WTC11 (cell line): ENCODE data around the gene TEX35. TPM values are rescaled to one million over a fixed set of nuclear protein-coding genes. Genes with fewer than 3 reads are reported as not detected.
A peak's percentile ranks its signal among the peaks of the same experiment; 100 is the strongest.

Source experiments
- ATAC-seq: fragments of 200-7000 bp; cut with Tn5 transposase; 2 replicates; pipeline ENCODE4 v1.10.0; 2021; ENCODE audit warnings: mild to moderate bottlenecking, moderate library complexity
- CTCF ChIA-PET: fragments of 300-600 bp; sonication (Branson Sonifier 250); formaldehyde crosslinking; loops from one replicate; lab custom pipeline; 2021; ENCODE audit warnings: antibody characterized with exemption; lab: Charles Lee
- POLR2A ChIA-PET: fragments of 350-600 bp; sonication (Branson Sonifier 250); formaldehyde crosslinking; loops from one replicate; lab custom pipeline; 2021; ENCODE audit warnings: antibody characterized with exemption; lab: Charles Lee
- DNase-seq: peaks from one replicate; pipeline ENCODE4 v3.0.0; 2021; ENCODE audit warnings: low spot score
- H3K27ac Mint-ChIP-seq: 2 replicates; pipeline ENCODE4 v1.8.0; 2021; ENCODE audit warnings: mixed read lengths
- H3K27me3 Mint-ChIP-seq: 2 replicates; pipeline ENCODE4 v1.8.0; 2021; ENCODE audit warnings: low read depth, mild to moderate bottlenecking, moderate library complexity, mixed read lengths
- H3K36me3 Mint-ChIP-seq: 2 replicates; pipeline ENCODE4 v1.8.0; 2021; ENCODE audit warnings: mixed read lengths
- H3K4me1 Mint-ChIP-seq: 2 replicates; pipeline ENCODE4 v1.8.0; 2022; ENCODE audit warnings: mixed read lengths
- H3K4me3 Mint-ChIP-seq: 2 replicates; pipeline ENCODE4 v1.8.0; 2021; ENCODE audit warnings: mild to moderate bottlenecking, moderate library complexity, mixed read lengths
- H3K9me3 Mint-ChIP-seq: 2 replicates; pipeline ENCODE4 v1.8.0; 2021; ENCODE audit warnings: mixed read lengths
- EMX1 ChIP-seq: fragments of 250-450 bp; sonication (Bioruptor Pico); IDR thresholded peaks from 2 replicates; pipeline ENCODE4 v1.8.0; 2021; ENCODE audit warnings: mild to moderate bottlenecking
- HMGA2 ChIP-seq: fragments of 250-450 bp; sonication (Bioruptor Pico); IDR thresholded peaks from 2 replicates; pipeline ENCODE4 v1.4.0; 2021; ENCODE audit warnings: mild to moderate bottlenecking, moderate library complexity
- MYBL2 ChIP-seq: sonication (generic); formaldehyde crosslinking; IDR thresholded peaks from 2 replicates; pipeline ENCODE4 v1.8.1; 2023; ENCODE audit warnings: mild to moderate bottlenecking, moderate library complexity, missing genetic modification reagents
- NR1H2 ChIP-seq: sonication (generic); formaldehyde crosslinking; IDR thresholded peaks from 2 replicates; pipeline ENCODE4 v1.9.0; 2021; ENCODE audit warnings: mild to moderate bottlenecking, moderate library complexity, missing genetic modification reagents
- NR2C2 ChIP-seq: sonication (generic); formaldehyde crosslinking; IDR thresholded peaks from 2 replicates; pipeline ENCODE4 v1.8.0; 2022; ENCODE audit warnings: mild to moderate bottlenecking, missing genetic modification reagents
- OVOL2 ChIP-seq: fragments of 250-450 bp; sonication (Bioruptor Pico); IDR thresholded peaks from 2 replicates; pipeline ENCODE4 v1.9.0; 2021; ENCODE audit warnings: mild to moderate bottlenecking, borderline replicate concordance
- SOX15 ChIP-seq: fragments of 250-450 bp; sonication (Bioruptor Pico); IDR thresholded peaks from 2 replicates; pipeline ENCODE4 v1.9.0; 2021; ENCODE audit warnings: mild to moderate bottlenecking
- TCF7 ChIP-seq: sonication (generic); formaldehyde crosslinking; IDR thresholded peaks from 2 replicates; pipeline ENCODE4 v1.8.0; 2022; ENCODE audit warnings: mild to moderate bottlenecking, low read depth, missing genetic modification reagents, moderate library complexity
- TEAD1 ChIP-seq: sonication (generic); formaldehyde crosslinking; IDR thresholded peaks from 2 replicates; pipeline ENCODE4 v1.8.0; 2022; ENCODE audit warnings: mild to moderate bottlenecking, missing genetic modification reagents
- TP53 ChIP-seq: sonication (generic); formaldehyde crosslinking; IDR thresholded peaks from 2 replicates; pipeline ENCODE4 v1.8.1; 2023; ENCODE audit warnings: mild to moderate bottlenecking, missing genetic modification reagents
- ZNF121 ChIP-seq: sonication (generic); formaldehyde crosslinking; IDR thresholded peaks from 2 replicates; pipeline ENCODE4 v1.8.0; 2023; ENCODE audit warnings: missing genetic modification reagents
- ZNF416 ChIP-seq: fragments of 250-450 bp; sonication (Bioruptor Pico); IDR thresholded peaks from 2 replicates; pipeline ENCODE4 v1.9.0; 2021; ENCODE audit warnings: mild to moderate bottlenecking, inconsistent platforms
- total RNA-seq: library from RNA; stranded (reverse); gene quantifications from 3 replicates; pipeline ENCODE4 v1.2.3, GENCODE V29; 2021
- TF ChIP-seq, protein P1 (sequence below): sonication (generic); formaldehyde crosslinking; conservative IDR thresholded peaks from 2 replicates; pipeline ENCODE4 v1.8.1; 2022; ENCODE audit warnings: mild to moderate bottlenecking, missing genetic modification reagents
- TF ChIP-seq, protein P2 (sequence below): sonication (generic); formaldehyde crosslinking; IDR thresholded peaks from 2 replicates; pipeline ENCODE4 v1.8.1; 2022; ENCODE audit warnings: missing genetic modification reagents, borderline replicate concordance
- TF ChIP-seq, protein P3 (sequence below): sonication (generic); formaldehyde crosslinking; IDR thresholded peaks from 2 replicates; pipeline ENCODE4 v1.8.0; 2023; ENCODE audit warnings: missing genetic modification reagents
- TF ChIP-seq, protein P4 (sequence below): sonication (generic); formaldehyde crosslinking; IDR thresholded peaks from 2 replicates; pipeline ENCODE4 v1.8.1; 2022; ENCODE audit warnings: mild to moderate bottlenecking, missing genetic modification reagents, moderate library complexity, borderline replicate concordance
- TF ChIP-seq, protein P5 (sequence below): fragments of 250-450 bp; sonication (Bioruptor Pico); IDR thresholded peaks from 2 replicates; pipeline ENCODE4 v1.9.0; 2021; ENCODE audit warnings: mild to moderate bottlenecking, borderline replicate concordance
- TF ChIP-seq, protein P6 (sequence below): fragments of 250-450 bp; sonication (Bioruptor Pico); conservative IDR thresholded peaks from 2 replicates; pipeline ENCODE4 v1.9.0; 2021; ENCODE audit warnings: mild to moderate bottlenecking

Gene TEX35
- total RNA-seq, 1 experiment from 2014 or later, result not detected

DNA sequence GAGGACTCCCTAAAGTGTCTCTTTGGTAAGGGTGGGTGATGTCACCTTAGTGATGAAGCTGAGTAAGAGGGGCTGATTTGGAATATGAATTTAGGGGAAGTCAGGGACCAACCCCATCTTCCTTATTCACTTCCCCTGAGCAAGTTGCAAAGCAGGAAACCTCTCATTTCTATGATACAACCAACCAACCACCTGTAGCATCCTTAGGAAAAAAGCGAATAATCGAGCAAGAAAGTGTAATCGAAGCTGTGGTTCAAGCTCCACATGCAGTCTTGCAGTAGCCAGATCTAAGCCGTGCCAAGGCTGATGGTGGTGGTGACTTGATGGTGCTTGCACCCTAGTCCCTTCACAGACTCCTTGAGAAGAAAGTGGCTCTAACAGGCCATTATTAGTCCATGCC lies 3.2 kb downstream of the TEX35 start (continued):
- no peak for TF ChIP-seq TCF7 (CRISPR knock-in tag)
- no peak for TF ChIP-seq EMX1
- TF ChIP-seq, all 79 proteins: peak for 0

DNA sequence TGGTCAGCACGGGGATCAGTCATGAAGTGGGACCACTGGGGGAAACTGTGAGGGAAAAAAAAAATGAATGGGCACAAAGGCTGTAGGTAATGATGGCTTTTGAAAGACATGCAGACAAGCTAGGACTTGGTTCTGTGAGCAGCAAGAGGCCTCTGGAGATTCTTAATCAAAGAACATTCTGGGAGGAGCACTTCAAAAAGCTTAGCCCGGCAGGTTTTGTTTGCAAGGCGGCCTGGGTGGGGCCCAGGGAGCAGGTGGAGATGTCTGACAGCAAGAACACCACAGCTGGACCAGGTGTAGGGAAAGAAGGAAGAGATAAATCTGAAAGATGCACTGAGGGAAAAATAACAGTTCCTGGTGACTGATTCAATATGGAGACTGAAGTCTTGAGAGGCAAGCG lies 6.0 kb downstream of the TEX35 start:
- Mint-ChIP-seq H3K27me3 (no peaks in the 10 kb centered on the region), H3K9me3 (peaks cover 5% of the 10 kb centered on the region), H3K4me3 (no peak overlapping the region), H3K4me1 (peaks cover 4% of the 10 kb centered on the region; the same call in 1 of the 2 replicates), H3K36me3 (no peaks in the 10 kb centered on the region), H3K27ac (no peak overlapping the region)
- POLR2A ChIA-PET, result no interaction called here
- TF ChIP-seq OVOL2 (CRISPR knock-in tag), result no peak
- no peak for TF ChIP-seq ZNF121 (CRISPR knock-in tag)
- TF ChIP-seq TP53 (CRISPR knock-in tag), result no peak
- TF ChIP-seq SOX15 (CRISPR knock-in tag), result no peak
- TF ChIP-seq, protein P1, sequence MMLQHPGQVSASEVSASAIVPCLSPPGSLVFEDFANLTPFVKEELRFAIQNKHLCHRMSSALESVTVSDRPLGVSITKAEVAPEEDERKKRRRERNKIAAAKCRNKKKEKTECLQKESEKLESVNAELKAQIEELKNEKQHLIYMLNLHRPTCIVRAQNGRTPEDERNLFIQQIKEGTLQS (CRISPR knock-in tag), result no peak
- TF ChIP-seq HMGA2 (CRISPR knock-in tag), result no peak
- TF ChIP-seq TEAD1, result no peak
- TF ChIP-seq, protein P2, sequence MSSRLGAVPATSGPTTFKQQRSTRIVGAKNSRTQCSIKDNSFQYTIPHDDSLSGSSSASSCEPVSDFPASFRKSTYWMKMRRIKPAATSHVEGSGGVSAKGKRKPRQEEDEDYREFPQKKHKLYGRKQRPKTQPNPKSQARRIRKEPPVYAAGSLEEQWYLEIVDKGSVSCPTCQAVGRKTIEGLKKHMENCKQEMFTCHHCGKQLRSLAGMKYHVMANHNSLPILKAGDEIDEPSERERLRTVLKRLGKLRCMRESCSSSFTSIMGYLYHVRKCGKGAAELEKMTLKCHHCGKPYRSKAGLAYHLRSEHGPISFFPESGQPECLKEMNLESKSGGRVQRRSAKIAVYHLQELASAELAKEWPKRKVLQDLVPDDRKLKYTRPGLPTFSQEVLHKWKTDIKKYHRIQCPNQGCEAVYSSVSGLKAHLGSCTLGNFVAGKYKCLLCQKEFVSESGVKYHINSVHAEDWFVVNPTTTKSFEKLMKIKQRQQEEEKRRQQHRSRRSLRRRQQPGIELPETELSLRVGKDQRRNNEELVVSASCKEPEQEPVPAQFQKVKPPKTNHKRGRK (CRISPR knock-in tag), result no peak
- TF ChIP-seq, protein P3, sequence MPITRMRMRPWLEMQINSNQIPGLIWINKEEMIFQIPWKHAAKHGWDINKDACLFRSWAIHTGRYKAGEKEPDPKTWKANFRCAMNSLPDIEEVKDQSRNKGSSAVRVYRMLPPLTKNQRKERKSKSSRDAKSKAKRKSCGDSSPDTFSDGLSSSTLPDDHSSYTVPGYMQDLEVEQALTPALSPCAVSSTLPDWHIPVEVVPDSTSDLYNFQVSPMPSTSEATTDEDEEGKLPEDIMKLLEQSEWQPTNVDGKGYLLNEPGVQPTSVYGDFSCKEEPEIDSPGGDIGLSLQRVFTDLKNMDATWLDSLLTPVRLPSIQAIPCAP (CRISPR knock-in tag), result no peak
- no peak for TF ChIP-seq NR2C2 (CRISPR knock-in tag)
- TF ChIP-seq, protein P4, sequence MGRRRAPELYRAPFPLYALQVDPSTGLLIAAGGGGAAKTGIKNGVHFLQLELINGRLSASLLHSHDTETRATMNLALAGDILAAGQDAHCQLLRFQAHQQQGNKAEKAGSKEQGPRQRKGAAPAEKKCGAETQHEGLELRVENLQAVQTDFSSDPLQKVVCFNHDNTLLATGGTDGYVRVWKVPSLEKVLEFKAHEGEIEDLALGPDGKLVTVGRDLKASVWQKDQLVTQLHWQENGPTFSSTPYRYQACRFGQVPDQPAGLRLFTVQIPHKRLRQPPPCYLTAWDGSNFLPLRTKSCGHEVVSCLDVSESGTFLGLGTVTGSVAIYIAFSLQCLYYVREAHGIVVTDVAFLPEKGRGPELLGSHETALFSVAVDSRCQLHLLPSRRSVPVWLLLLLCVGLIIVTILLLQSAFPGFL (CRISPR knock-in tag), result no peak
- no peak for TF ChIP-seq MYBL2 (CRISPR knock-in tag)
- TF ChIP-seq, protein P5, sequence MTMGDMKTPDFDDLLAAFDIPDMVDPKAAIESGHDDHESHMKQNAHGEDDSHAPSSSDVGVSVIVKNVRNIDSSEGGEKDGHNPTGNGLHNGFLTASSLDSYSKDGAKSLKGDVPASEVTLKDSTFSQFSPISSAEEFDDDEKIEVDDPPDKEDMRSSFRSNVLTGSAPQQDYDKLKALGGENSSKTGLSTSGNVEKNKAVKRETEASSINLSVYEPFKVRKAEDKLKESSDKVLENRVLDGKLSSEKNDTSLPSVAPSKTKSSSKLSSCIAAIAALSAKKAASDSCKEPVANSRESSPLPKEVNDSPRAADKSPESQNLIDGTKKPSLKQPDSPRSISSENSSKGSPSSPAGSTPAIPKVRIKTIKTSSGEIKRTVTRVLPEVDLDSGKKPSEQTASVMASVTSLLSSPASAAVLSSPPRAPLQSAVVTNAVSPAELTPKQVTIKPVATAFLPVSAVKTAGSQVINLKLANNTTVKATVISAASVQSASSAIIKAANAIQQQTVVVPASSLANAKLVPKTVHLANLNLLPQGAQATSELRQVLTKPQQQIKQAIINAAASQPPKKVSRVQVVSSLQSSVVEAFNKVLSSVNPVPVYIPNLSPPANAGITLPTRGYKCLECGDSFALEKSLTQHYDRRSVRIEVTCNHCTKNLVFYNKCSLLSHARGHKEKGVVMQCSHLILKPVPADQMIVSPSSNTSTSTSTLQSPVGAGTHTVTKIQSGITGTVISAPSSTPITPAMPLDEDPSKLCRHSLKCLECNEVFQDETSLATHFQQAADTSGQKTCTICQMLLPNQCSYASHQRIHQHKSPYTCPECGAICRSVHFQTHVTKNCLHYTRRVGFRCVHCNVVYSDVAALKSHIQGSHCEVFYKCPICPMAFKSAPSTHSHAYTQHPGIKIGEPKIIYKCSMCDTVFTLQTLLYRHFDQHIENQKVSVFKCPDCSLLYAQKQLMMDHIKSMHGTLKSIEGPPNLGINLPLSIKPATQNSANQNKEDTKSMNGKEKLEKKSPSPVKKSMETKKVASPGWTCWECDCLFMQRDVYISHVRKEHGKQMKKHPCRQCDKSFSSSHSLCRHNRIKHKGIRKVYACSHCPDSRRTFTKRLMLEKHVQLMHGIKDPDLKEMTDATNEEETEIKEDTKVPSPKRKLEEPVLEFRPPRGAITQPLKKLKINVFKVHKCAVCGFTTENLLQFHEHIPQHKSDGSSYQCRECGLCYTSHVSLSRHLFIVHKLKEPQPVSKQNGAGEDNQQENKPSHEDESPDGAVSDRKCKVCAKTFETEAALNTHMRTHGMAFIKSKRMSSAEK, result no peak
- no peak for TF ChIP-seq ZNF416 (CRISPR knock-in tag)
- no peak for TF ChIP-seq NR1H2 (CRISPR knock-in tag)
- CTCF ChIA-PET, result interaction anchor here (1.0 to 2.2 kb wide), 3 partner anchors 13 to 19 kb away, joined by 3 to 8 read pairs (median 3); no protein-coding TSS in a partner anchor
- no peak for DNase-seq
- ATAC-seq, result no peak

DNA sequence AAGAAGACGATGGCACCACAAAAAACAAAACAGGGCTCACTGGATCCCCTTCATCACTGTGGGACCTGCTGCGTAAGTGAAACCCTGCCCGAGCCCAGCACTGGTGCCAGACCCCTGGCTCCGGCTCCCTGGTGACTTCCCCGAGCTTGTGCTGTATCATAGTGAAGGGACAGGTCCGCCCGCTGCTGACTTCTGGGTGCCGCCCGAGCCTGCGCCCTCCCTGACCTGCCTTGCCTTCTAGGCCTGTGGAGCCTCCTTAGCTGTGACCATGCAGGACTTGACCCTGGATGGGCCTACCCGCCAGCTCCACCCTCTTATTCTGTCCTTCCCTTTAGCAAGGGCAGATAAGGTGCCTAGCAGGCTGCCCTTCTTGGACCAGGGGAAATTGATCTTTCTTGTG lies 7.9 kb downstream of the TEX35 start:
- ATAC-seq (no peak), DNase-seq (peak; percentile 8)
- ChIA-PET POLR2A (no interaction called here), CTCF (interaction anchor here (1.0 to 2.2 kb wide), 2 partner anchors 9 to 19 kb away, joined by 4 to 8 read pairs; no protein-coding TSS in a partner anchor)
- H3K27me3 Mint-ChIP-seq, result no peaks in the 10 kb centered on the region
- 0 out of 2 replicates have a peak, but pooled peaks cover 4% of the 10 kb centered on the region for H3K4me1 Mint-ChIP-seq
- H3K36me3 Mint-ChIP-seq, result no peaks in the 10 kb centered on the region
- H3K27ac Mint-ChIP-seq, result no peak overlapping the region
- H3K4me3 Mint-ChIP-seq, result no peak overlapping the region
- TF ChIP-seq, protein P6, sequence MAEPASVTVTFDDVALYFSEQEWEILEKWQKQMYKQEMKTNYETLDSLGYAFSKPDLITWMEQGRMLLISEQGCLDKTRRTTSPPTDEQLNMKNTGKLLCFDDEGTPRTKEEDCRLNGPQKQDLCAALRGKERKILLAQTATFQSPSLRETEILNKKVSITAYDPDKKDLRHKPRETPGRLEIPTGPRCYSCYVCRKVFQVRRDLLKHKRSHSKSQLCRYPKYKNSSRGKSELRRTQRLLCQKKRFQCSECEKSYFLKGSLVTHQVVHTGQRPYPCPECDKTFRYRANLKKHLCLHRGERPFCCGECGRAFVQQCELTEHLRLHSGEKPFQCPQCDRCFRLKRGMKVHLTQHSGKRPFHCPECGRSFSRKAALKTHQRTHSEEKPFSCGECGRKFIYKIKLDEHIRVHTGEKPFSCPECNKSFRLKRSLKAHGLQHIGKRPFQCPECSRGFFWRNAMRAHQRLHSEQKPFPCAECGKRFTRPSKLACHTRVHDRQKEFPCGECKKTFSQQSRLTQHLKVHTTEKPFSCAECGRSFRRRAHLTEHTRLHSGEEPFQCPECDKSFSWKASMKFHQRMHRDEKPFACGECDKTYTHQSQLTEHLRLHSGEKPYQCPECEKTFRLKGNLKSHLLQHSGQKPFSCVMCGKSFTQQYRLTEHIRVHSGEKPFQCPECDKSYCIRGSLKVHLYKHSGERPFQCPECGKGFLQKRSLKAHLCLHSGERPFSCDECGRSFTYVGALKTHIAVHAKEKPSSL (CRISPR knock-in tag), result no peak
- peaks cover 14% of the 10 kb centered on the region for H3K9me3 Mint-ChIP-seq
